Neural progenitor cell (in vitro differentiated cells): ENCODE results near the gene XRCC1. TPM values are rescaled to one million over a fixed set of nuclear protein-coding genes. Genes with fewer than 3 reads are reported as not detected.

ENCODE experiments used
- DNase-seq: peaks from one replicate; pipeline ENCODE4 v3.0.0-alpha.2; 2016; ENCODE audit warnings: low spot score
- H2AFZ ChIP-seq: fragments of 200-600 bp; sonication (generic); replicated peaks from 2 replicates; pipeline ENCODE4 v1.6.1; 2016; ENCODE audit warnings: antibody characterized with exemption
- H3F3A ChIP-seq: fragments of 200-600 bp; sonication (generic); 2 replicates; pipeline ENCODE4 v1.6.1; 2016; ENCODE audit warnings: antibody characterized with exemption, low read depth
- H3K27ac ChIP-seq: fragments of 200-600 bp; sonication (generic); 2 replicates; pipeline ENCODE4 v1.5.1; 2016; ENCODE audit warnings: mild to moderate bottlenecking
- H3K27me3 ChIP-seq: fragments of 200-600 bp; sonication (generic); 2 replicates; pipeline ENCODE4 v1.6.1; 2016; ENCODE audit warnings: mild to moderate bottlenecking, moderate library complexity
- H3K36me3 ChIP-seq: fragments of 200-600 bp; sonication (generic); 2 replicates; pipeline ENCODE4 v1.5.1; 2016
- H3K4me1 ChIP-seq: fragments of 200-600 bp; sonication (generic); 2 replicates; pipeline ENCODE4 v1.6.1; 2016; ENCODE audit warnings: mixed run types
- H3K4me2 ChIP-seq: fragments of 200-600 bp; sonication (generic); 2 replicates; pipeline ENCODE4 v1.6.1; 2016
- H3K4me3 ChIP-seq: fragments of 200-600 bp; sonication (generic); 2 replicates; pipeline ENCODE4 v1.5.1; 2016
- H3K79me2 ChIP-seq: fragments of 200-600 bp; sonication (generic); 2 replicates; pipeline ENCODE4 v1.6.1; 2016; ENCODE audit warnings: low read depth
- H3K9ac ChIP-seq: fragments of 200-600 bp; sonication (generic); 2 replicates; pipeline ENCODE4 v1.6.1; 2016
- H3K9me3 ChIP-seq: fragments of 200-600 bp; sonication (generic); 2 replicates; pipeline ENCODE4 v1.5.1; 2016; ENCODE audit warnings: low read depth
- H4K20me1 ChIP-seq: fragments of 200-600 bp; sonication (generic); 2 replicates; pipeline ENCODE4 v1.6.1; 2016; ENCODE audit warnings: low read depth
- H3K27ac Mint-ChIP-seq: 3 replicates; pipeline ENCODE4 v1.8.0; 2021; ENCODE audit warnings: mixed read lengths
- H3K27me3 Mint-ChIP-seq: 2 replicates; pipeline ENCODE4 v1.8.0; 2022; ENCODE audit warnings: low read depth, mild to moderate bottlenecking, inconsistent platforms, moderate library complexity, mixed read lengths; ENCODE audit not compliant: insufficient read depth
- H3K36me3 Mint-ChIP-seq: 3 replicates; pipeline ENCODE4 v1.8.0; 2021; ENCODE audit warnings: mixed read lengths
- H3K4me1 Mint-ChIP-seq: 3 replicates; pipeline ENCODE4 v1.8.0; 2021; ENCODE audit warnings: mixed read lengths
- H3K4me3 Mint-ChIP-seq: 3 replicates; pipeline ENCODE4 v1.8.0; 2021; ENCODE audit warnings: mild to moderate bottlenecking, moderate library complexity, mixed read lengths
- H3K9me3 Mint-ChIP-seq: 3 replicates; pipeline ENCODE4 v1.8.0; 2020; ENCODE audit warnings: mixed read lengths
- CTCF ChIP-seq: fragments of 200-600 bp; sonication (generic); IDR thresholded peaks from 2 replicates; pipeline ENCODE4 v1.5.1; 2017; ENCODE audit warnings: antibody characterized with exemption, mild to moderate bottlenecking
- EZH2 ChIP-seq: fragments of 200-600 bp; sonication (generic); IDR thresholded peaks from 2 replicates; pipeline ENCODE4 v1.6.1; 2017; ENCODE audit warnings: antibody characterized with exemption, mild to moderate bottlenecking, moderate library complexity
- EZH2phosphoT487 ChIP-seq: fragments of 200-600 bp; sonication (generic); IDR thresholded peaks from 2 replicates; pipeline ENCODE4 v1.6.1; 2017; ENCODE audit warnings: antibody characterized with exemption
- total RNA-seq: library from RNA; depleted of rRNA; stranded (reverse); fragments of >200 nt; gene quantifications from 2 replicates; pipeline ENCODE4 v1.2.3, GENCODE V29; 2015; ENCODE audit warnings: low replicate concordance

XRCC1 gene
- total RNA-seq, 1 donor from 2014 or later: 33.8 TPM

GRCh38 chr19:43552616-43553015, 22.7 kb downstream of the XRCC1 start:
- peaks cover 5% of the 10 kb centered on the region for H3K27me3 Mint-ChIP-seq
- no peaks in the 10 kb centered on the region for H3K4me1 ChIP-seq
- H3K4me3 Mint-ChIP-seq: no peak overlapping the region
- peaks cover 24% of the 10 kb centered on the region for H3K36me3 Mint-ChIP-seq
- peaks cover 11% of the 10 kb centered on the region for H3K4me1 Mint-ChIP-seq
- DNase-seq: no peak
- peaks cover 5% of the 10 kb centered on the region for H4K20me1 ChIP-seq
- TF ChIP-seq CTCF (no peak), EZH2phosphoT487 (no peak), EZH2 (no peak)
- no peaks in the 10 kb centered on the region for H3K79me2 ChIP-seq
- H3F3A ChIP-seq: peaks cover 6% of the 10 kb centered on the region
- no peaks in the 10 kb centered on the region for H3K27me3 ChIP-seq
- H2AFZ ChIP-seq: no peak overlapping the region
- no peak overlapping the region for H3K4me3 ChIP-seq
- H3K9ac ChIP-seq: no peak overlapping the region
- no peaks in the 10 kb centered on the region for H3K9me3 Mint-ChIP-seq
- H3K27ac Mint-ChIP-seq: no peak overlapping the region
- H3K4me2 ChIP-seq: no peak overlapping the region
- H3K9me3 ChIP-seq: no peaks in the 10 kb centered on the region
- H3K27ac ChIP-seq: no peak overlapping the region
- H3K36me3 ChIP-seq: no peaks in the 10 kb centered on the region

GRCh38 chr19:43552198-43552450, 23.2 kb downstream of the XRCC1 start:
- peaks cover 5% of the 10 kb centered on the region for H4K20me1 ChIP-seq
- H3K4me1 ChIP-seq: no peaks in the 10 kb centered on the region
- H3K4me2 ChIP-seq: no peak overlapping the region
- Mint-ChIP-seq H3K27me3 (peaks cover 7% of the 10 kb centered on the region), H3K4me1 (peaks cover 11% of the 10 kb centered on the region), H3K36me3 (peaks cover 20% of the 10 kb centered on the region), H3K27ac (no peak overlapping the region), H3K4me3 (no peak overlapping the region), H3K9me3 (no peaks in the 10 kb centered on the region)
- no peak for DNase-seq
- peaks cover 6% of the 10 kb centered on the region for H3F3A ChIP-seq
- no peaks in the 10 kb centered on the region for H3K36me3 ChIP-seq
- H3K27me3 ChIP-seq: no peaks in the 10 kb centered on the region
- H3K9ac ChIP-seq: no peak overlapping the region
- TF ChIP-seq CTCF: no peak
- no peak for TF ChIP-seq EZH2
- TF ChIP-seq EZH2phosphoT487: no peak
- no peaks in the 10 kb centered on the region for H3K9me3 ChIP-seq
- no peaks in the 10 kb centered on the region for H3K79me2 ChIP-seq
- H3K4me3 ChIP-seq: no peak overlapping the region
- H2AFZ ChIP-seq: no peak overlapping the region
- H3K27ac ChIP-seq: no peak overlapping the region

- H3K79me2 ChIP-seq: no peaks in the 10 kb centered on the region
- H4K20me1 ChIP-seq: peaks cover 5% of the 10 kb centered on the region
- Mint-ChIP-seq H3K4me3 (no peak overlapping the region), H3K27me3 (peaks cover 7% of the 10 kb centered on the region), H3K4me1 (peaks cover 11% of the 10 kb centered on the region), H3K27ac (peak overlapping the region; percentile 12), H3K9me3 (no peaks in the 10 kb centered on the region), H3K36me3 (peaks cover 20% of the 10 kb centered on the region)
- no peak overlapping the region for H3K4me3 ChIP-seq
- H3K36me3 ChIP-seq: no peaks in the 10 kb centered on the region
- H3K27me3 ChIP-seq: no peaks in the 10 kb centered on the region
- no peaks in the 10 kb centered on the region for H3K9me3 ChIP-seq
- H3F3A ChIP-seq: peaks cover 6% of the 10 kb centered on the region
- H3K4me2 ChIP-seq: no peak overlapping the region
- H3K27ac ChIP-seq: no peak overlapping the region
- TF ChIP-seq CTCF: no peak
- TF ChIP-seq EZH2: no peak
- TF ChIP-seq EZH2phosphoT487: no peak
- no peak overlapping the region for H2AFZ ChIP-seq
- H3K9ac ChIP-seq: no peak overlapping the region
- DNase-seq: no peak
- no peaks in the 10 kb centered on the region for H3K4me1 ChIP-seq
Observed at GRCh38 chr19:43551399-43552197, 23.7 kb downstream of the XRCC1 start.
